GM19438 (cell line): ENCODE data around the gene CD46.

Experiments
- ATAC-seq: cut with Tn5 transposase; IDR thresholded peaks from one replicate; pipeline ENCODE4 v1.9.1; 2021; ENCODE audit warnings: low read depth; ENCODE audit not compliant: unreplicated experiment

The CD46 gene

DNA sequence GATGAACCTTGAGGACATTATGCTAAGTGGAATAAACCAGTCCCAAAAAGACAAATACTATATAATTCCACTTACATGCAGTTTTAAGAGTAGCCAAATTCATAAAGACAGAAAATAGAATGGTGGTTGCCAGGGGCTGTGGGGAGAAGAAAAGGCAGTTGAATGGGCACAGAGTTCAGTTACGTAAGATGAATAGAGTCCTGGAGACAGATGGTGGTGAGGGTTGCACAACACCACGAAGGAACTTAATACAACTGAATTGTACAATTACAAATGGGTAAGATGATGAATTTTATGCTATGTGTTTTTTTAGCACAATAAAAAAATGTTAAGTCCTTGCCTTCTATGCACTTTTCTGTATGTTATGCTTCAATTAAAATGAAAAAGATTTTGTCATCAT, 92.5 kb downstream of the CD46 start:
- ATAC-seq, result no peak
